ENCODE results near the gene TEX52. TPM values are rescaled to one million over a fixed set of nuclear protein-coding genes. Genes with fewer than 3 reads are reported as not detected.
A peak's percentile ranks its signal among the peaks of the same experiment; 100 is the strongest.

The TEX52 gene
- polyA plus RNA-seq, 3 donors = not detected

DNA sequence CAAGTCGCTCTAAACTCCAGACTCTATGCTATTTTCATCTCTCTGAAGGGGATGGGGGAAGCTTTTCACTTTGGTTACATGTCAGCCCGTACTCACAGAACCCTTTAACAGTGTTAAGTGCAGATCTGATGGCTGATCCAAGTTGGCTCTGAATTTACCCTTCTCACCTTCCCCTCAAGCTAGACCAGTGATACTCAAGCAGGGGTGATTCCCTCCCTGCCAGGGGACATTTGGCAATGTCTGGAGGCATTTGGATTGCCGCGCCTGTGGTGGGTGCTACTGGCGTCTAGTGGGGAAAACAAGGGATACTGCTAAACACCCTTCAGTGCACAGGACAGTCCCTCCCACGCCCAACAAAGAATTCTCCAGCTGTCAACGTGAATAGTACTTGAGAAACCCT is 6.0 kb upstream of the TEX52 start:
- Histone ChIP-seq H2AFZ (ENCODE audit: insufficient read depth, low read depth, low read length, poor library complexity, severe bottlenecking) (no peak overlapping the region), H3K36me3 (replicated peaks in 1 of 2; ENCODE audit: control insufficient read depth in 1 of 2, insufficient read depth in 2 of 2, low read length in 2 of 2) (peaks cover 54 to 89% of the 10 kb centered on the region in 2 donors), H3K9ac (ENCODE audit: insufficient read depth, low read length, poor library complexity, severe bottlenecking) (no peak overlapping the region), H3K27me3 (ENCODE audit: control insufficient read depth in 2 of 2, insufficient read depth in 2 of 2, low read length in 2 of 2) (no peaks in the 10 kb centered on the region), H3K27ac (ENCODE audit: low read depth in 1 of 2, low read length in 2 of 2) (no peak overlapping the region), H4K20me1 (ENCODE audit: insufficient read depth, low read length) (no peaks in the 10 kb centered on the region), H3K4me3 (replicated peaks in 1 of 3; ENCODE audit: low read depth in 2 of 3, low read length in 3 of 3) (no peak overlapping the region), H3K9me3 (replicated peaks in 1 of 2; ENCODE audit: control insufficient read depth in 1 of 2, insufficient read depth in 1 of 2, low read length in 2 of 2) (no peaks in the 10 kb centered on the region), H3K4me2 (replicated peaks; ENCODE audit: extremely low read depth, low read length, poor library complexity, severe bottlenecking) (no peak overlapping the region), H3K79me2 (ENCODE audit: insufficient read depth, low read length) (no peaks in the 10 kb centered on the region), H3K4me1 (ENCODE audit: control insufficient read depth in 1 of 2, insufficient read depth in 2 of 2, low read length in 2 of 2) (no peaks in the 10 kb centered on the region)
- intact Hi-C loops (cut with micrococcal nuclease) = no loop called here
- TF ChIP-seq, protein P1, sequence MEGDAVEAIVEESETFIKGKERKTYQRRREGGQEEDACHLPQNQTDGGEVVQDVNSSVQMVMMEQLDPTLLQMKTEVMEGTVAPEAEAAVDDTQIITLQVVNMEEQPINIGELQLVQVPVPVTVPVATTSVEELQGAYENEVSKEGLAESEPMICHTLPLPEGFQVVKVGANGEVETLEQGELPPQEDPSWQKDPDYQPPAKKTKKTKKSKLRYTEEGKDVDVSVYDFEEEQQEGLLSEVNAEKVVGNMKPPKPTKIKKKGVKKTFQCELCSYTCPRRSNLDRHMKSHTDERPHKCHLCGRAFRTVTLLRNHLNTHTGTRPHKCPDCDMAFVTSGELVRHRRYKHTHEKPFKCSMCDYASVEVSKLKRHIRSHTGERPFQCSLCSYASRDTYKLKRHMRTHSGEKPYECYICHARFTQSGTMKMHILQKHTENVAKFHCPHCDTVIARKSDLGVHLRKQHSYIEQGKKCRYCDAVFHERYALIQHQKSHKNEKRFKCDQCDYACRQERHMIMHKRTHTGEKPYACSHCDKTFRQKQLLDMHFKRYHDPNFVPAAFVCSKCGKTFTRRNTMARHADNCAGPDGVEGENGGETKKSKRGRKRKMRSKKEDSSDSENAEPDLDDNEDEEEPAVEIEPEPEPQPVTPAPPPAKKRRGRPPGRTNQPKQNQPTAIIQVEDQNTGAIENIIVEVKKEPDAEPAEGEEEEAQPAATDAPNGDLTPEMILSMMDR (IDR thresholded peaks at IDR 0.05) = no peak
- Mint-ChIP-seq H3K27ac (peak overlapping the region in 2 of 7 donors; percentile 42 to 53), H3K4me1 (no peaks in the 10 kb centered on the region), H3K27me3 (ENCODE audit: low read depth in 3 of 3) (peaks cover 0 to 2% (median 0%) of the 10 kb centered on the region in 3 donors), H3K36me3 (peaks cover 66 to 95% of the 10 kb centered on the region in 2 donors), H3K4me3 (no peak overlapping the region), H3K9me3 (no peaks in the 10 kb centered on the region)
- 98% methylated on average over 4 of the region's 7 CpGs for WGBS (ENCODE audit: insufficient coverage)
- no peak for DNase-seq

DNA sequence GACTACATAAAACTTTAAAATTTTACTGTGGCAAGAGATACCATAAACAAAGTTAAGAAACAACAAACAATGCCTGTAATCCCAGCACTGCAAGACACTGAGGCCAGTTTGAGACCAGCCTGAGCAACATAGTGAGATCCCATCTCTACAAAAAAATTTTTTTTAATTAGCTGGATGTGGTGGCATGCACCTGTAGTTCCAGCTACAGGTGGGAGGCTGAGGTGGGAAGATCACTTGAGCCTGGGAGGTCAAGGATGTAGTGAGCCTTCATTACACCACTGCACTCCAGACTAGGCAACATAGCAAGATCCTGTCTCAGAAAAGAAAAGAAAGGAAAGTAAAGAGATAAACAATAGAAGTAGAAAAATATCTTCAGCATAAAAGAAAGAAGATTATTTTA is 3.3 kb upstream of the TEX52 start:
- Histone ChIP-seq H3K27ac (ENCODE audit: low read depth in 1 of 2, low read length in 2 of 2) (no peak overlapping the region), H3K79me2 (ENCODE audit: insufficient read depth, low read length) (no peaks in the 10 kb centered on the region), H3K4me2 (replicated peaks; ENCODE audit: extremely low read depth, low read length, poor library complexity, severe bottlenecking) (no peak overlapping the region), H3K4me1 (ENCODE audit: control insufficient read depth in 1 of 2, insufficient read depth in 2 of 2, low read length in 2 of 2) (no peaks in the 10 kb centered on the region), H3K9ac (ENCODE audit: insufficient read depth, low read length, poor library complexity, severe bottlenecking) (no peak overlapping the region), H4K20me1 (ENCODE audit: insufficient read depth, low read length) (no peaks in the 10 kb centered on the region), H3K4me3 (replicated peaks in 1 of 3; ENCODE audit: low read depth in 2 of 3, low read length in 3 of 3) (no peak overlapping the region), H3K36me3 (replicated peaks in 1 of 2; ENCODE audit: control insufficient read depth in 1 of 2, insufficient read depth in 2 of 2, low read length in 2 of 2) (peaks cover 43 to 76% of the 10 kb centered on the region in 2 donors), H3K27me3 (ENCODE audit: control insufficient read depth in 2 of 2, insufficient read depth in 2 of 2, low read length in 2 of 2) (no peaks in the 10 kb centered on the region), H3K9me3 (replicated peaks in 1 of 2; ENCODE audit: control insufficient read depth in 1 of 2, insufficient read depth in 1 of 2, low read length in 2 of 2) (no peaks in the 10 kb centered on the region), H2AFZ (ENCODE audit: insufficient read depth, low read depth, low read length, poor library complexity, severe bottlenecking) (no peak overlapping the region)
- Mint-ChIP-seq H3K9me3 (peaks cover 0 to 2% (median 0%) of the 10 kb centered on the region in 7 donors), H3K27ac (peak overlapping the region in 2 of 7 donors; percentile 26 to 57), H3K27me3 (ENCODE audit: low read depth in 3 of 3) (peaks cover 0 to 2% (median 0%) of the 10 kb centered on the region in 3 donors), H3K4me1 (no peaks in the 10 kb centered on the region), H3K36me3 (peaks cover 56 to 79% of the 10 kb centered on the region in 2 donors), H3K4me3 (no peak overlapping the region)
- no peak for DNase-seq
- intact Hi-C loops (cut with micrococcal nuclease) = no loop called here
- TF ChIP-seq, protein P1 (IDR thresholded peaks at IDR 0.05) = no peak
